ENCODE data around the gene KIF1A. TPM values are rescaled to one million over a fixed set of nuclear protein-coding genes. Genes with fewer than 3 reads are reported as not detected.

Gene KIF1A
- total and polyA plus RNA-seq, 2 of the 8 experiments (the other 6 are each of a cell fraction or from before 2014, with no cell fraction given), result 61.3 to 281 TPM

DNA sequence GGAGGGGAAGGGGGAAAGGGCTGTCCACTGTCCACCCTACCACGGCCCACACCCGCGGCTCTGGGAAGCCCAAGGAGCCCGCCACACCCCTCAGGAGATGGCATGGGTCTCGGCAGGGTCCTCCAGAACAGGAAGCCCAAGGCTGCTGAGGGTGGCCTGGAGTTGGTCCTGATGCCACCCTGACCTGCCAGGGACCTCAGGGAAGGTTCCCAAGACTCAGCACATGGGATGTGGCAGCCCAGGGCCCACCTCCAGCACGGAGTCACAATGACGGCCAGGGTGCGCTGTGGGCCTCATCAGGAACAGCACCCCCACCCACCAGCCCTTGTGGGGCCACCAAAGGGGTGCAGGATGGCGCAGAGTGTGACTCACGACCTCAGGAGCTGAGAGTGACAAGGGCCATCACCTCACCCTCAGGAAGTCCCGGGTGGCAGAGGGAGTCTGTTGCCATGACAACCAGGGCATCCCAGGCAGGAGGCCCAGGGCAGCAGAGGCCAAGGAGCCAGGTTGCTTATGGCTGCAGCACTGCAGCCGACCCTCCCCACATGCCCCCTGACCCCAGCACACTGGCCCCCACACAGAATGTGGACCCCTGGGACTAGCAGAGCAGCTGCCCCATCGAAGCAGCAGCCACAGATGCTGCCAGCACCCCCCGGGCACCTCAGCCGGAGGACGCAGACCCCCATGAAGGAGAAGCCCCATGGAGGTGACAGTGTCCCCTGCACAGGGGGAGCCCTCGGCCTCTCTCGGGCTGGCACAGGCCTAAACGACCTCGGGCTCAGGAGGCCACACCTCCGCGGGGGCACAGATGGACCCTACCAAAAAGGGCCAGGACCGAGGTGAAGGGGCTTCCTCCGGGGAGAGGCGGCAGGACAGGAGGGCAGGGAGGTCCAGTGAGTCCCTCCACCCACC is 34.3 kb downstream of the KIF1A start:
- ChIA-PET CTCF (ENCODE audit: partially characterized antibody) (interaction anchor here (0.8 kb wide), 1 partner anchor 24 kb away, joined by 4 read pairs; no protein-coding TSS in a partner anchor), POLR2A (ENCODE audit: partially characterized antibody) (interaction anchor here (18.0 kb wide), 1 partner anchor 13 kb away, joined by 291 read pairs; no protein-coding TSS in a partner anchor)
- no peak overlapping the region for H2BK12ac ChIP-seq (ENCODE audit: low read depth, low read length)
- H2BK120ac ChIP-seq (replicated peaks; ENCODE audit: low read depth, low read length), result no peak overlapping the region
- no peak overlapping the region for H2BK15ac ChIP-seq (ENCODE audit: low read length)
- H3K56ac ChIP-seq (replicated peaks; ENCODE audit: insufficient read length, low read depth, low read length), result no peak overlapping the region
- no peak overlapping the region for H3K27ac ChIP-seq (ENCODE audit: low read depth, low read length)
- H3K23me2 ChIP-seq (ENCODE audit: low read depth, low read length), result peaks cover 3% of the 10 kb centered on the region; the same call in 1 of the 2 replicates
- H3K23ac ChIP-seq (ENCODE audit: insufficient read length), result no peak overlapping the region
- H4K5ac ChIP-seq (ENCODE audit: insufficient read length, low read depth, low read length), result no peak overlapping the region
- DNase-seq (ENCODE audit: low read depth in 1 of 2, low spot score in 2 of 2) (no peak), FAIRE-seq (no peak)
- 92% methylated on average over 24 of the region's 25 CpGs; no CpG with 5 or more reads in 1 of the 2 experiments for WGBS, 2 experiments (ENCODE audit: extremely low coverage in 1 of 2, insufficient coverage in 1 of 2, insufficient read length in 1 of 2, insufficient replicate concordance in 2 of 2, low coverage in 1 of 2, low lambda C conversion rate in 2 of 2, missing lambda C conversion rate in 1 of 2)
- no peak overlapping the region for H3K4me2 ChIP-seq (ENCODE audit: insufficient read depth in 1 of 2, low read depth in 2 of 2, low read length in 2 of 2)
- TF ChIP-seq ASH2L (IDR thresholded peaks at IDR 0.05; ENCODE audit: low read length), result no peak
- no peak for TF ChIP-seq TBP (IDR thresholded peaks at IDR 0.05; ENCODE audit: low read depth, low read length)
- no peak for TF ChIP-seq CHD1 (IDR thresholded peaks at IDR 0.05; ENCODE audit: low read depth, low read length)
- TF ChIP-seq ATF2 (IDR thresholded peaks at IDR 0.05; ENCODE audit: low read length), result no peak
- TF ChIP-seq HDAC6 (IDR thresholded peaks at IDR 0.05; ENCODE audit: low read depth, low read length), result no peak
- TF ChIP-seq TAF7 (optimal IDR thresholded peaks at IDR 0.05; ENCODE audit: borderline replicate concordance, low read depth, low read length), result no peak
- TF ChIP-seq POU5F1 (IDR thresholded peaks at IDR 0.05; ENCODE audit: low read depth, low read length), result no peak
- TF ChIP-seq NANOG (IDR thresholded peaks at IDR 0.05; ENCODE audit: insufficient read depth, low read depth, low read length, poor library complexity, severe bottlenecking), result no peak
- no peak for TF ChIP-seq BACH1 (IDR thresholded peaks at IDR 0.05; ENCODE audit: low read length)
- no peak for TF ChIP-seq KDM5A (IDR thresholded peaks at IDR 0.05; ENCODE audit: low read length)
- H4K8ac ChIP-seq (ENCODE audit: extremely low read depth, insufficient read depth, low read length), result peak overlapping the region; percentile 51; the same call in 1 of the 2 replicates
- no peak overlapping the region for H3K9ac ChIP-seq (replicated peaks in 1 of 4; ENCODE audit: extremely low read depth in 1 of 4, low read depth in 3 of 4, low read length in 3 of 4)
- peaks cover 0 to 7% of the 10 kb centered on the region in 2 experiments; a peak in 1 of 4 replicates for H3K79me2 ChIP-seq (ENCODE audit: control insufficient read depth in 1 of 2, insufficient read depth in 2 of 2, low read length in 2 of 2)
- H3K4ac ChIP-seq (replicated peaks; ENCODE audit: insufficient read length, low read depth, low read length), result no peak overlapping the region
- H3K9me3 ChIP-seq (ENCODE audit: insufficient read depth in 2 of 2, low read depth in 1 of 2, low read length in 1 of 2), result no peaks in the 10 kb centered on the region
- H4K20me1 ChIP-seq (replicated peaks in 1 of 2; ENCODE audit: control insufficient read depth in 1 of 2, insufficient read depth in 2 of 2, low read length in 2 of 2), result peaks cover 16 to 31% of the 10 kb centered on the region in 2 experiments
- H2AK5ac ChIP-seq (ENCODE audit: low read depth, low read length), result no peak overlapping the region
- H3K4me3 ChIP-seq (ENCODE audit: extremely low read depth in 1 of 4, insufficient read depth in 2 of 4, low read depth in 3 of 4, low read length in 4 of 4), result no peak overlapping the region
- H4K91ac ChIP-seq (replicated peaks; ENCODE audit: insufficient read length, low read length), result no peak overlapping the region
- H3K79me1 ChIP-seq (ENCODE audit: low read depth, low read length), result peaks cover 16% of the 10 kb centered on the region
- H2BK5ac ChIP-seq (ENCODE audit: low read depth, low read length), result no peak overlapping the region
- peaks cover 20 to 74% (median 59%) of the 10 kb centered on the region in 4 experiments for H3K36me3 ChIP-seq (ENCODE audit: control insufficient read depth in 2 of 4, insufficient read depth in 4 of 4, low read length in 3 of 4)
- no peaks in the 10 kb centered on the region for H3K4me1 ChIP-seq (replicated peaks in 1 of 4; ENCODE audit: control insufficient read depth in 3 of 4, insufficient read depth in 4 of 4, low read length in 3 of 4)
- no peaks in the 10 kb centered on the region for H3K27me3 ChIP-seq (replicated peaks in 1 of 4; ENCODE audit: control insufficient read depth in 3 of 4, extremely low read depth in 1 of 4, insufficient read depth in 3 of 4, low read length in 3 of 4)
- H2AFZ ChIP-seq (ENCODE audit: low read length), result no peak overlapping the region
- H3K14ac ChIP-seq (ENCODE audit: insufficient read length), result no peak overlapping the region
- H3K18ac ChIP-seq (ENCODE audit: extremely low read depth, low read length), result no peak overlapping the region
- H2BK20ac ChIP-seq (ENCODE audit: low read length), result no peak overlapping the region
